SK-N-SH (cell line): Measurements from ENCODE around the gene GBA3. TPM values are rescaled to one million over a fixed set of nuclear protein-coding genes. Genes with fewer than 3 reads are reported as not detected.

Source experiments
- CTCF ChIA-PET: fragments of 300-600, 350-600 bp; formaldehyde crosslinking; extraction: SDS; loops from one replicate; lab custom pipeline; 2021; lab: Yijun Ruan, JAX
- POLR2A ChIA-PET: fragments of 350-600 bp; sonication (Branson Sonifier 250); formaldehyde crosslinking; extraction: SDS; loops from one replicate; lab custom pipeline; 2020; ENCODE audit warnings: antibody characterized with exemption, inconsistent platforms; lab: Yijun Ruan, JAX
- DNase-seq: peaks from one replicate; pipeline ENCODE4 v3.0.0; 2012
- H2AFZ ChIP-seq: fragments of 200-600 bp; sonication (generic); 2 replicates; pipeline ENCODE4 v1.8.1; 2016; ENCODE audit warnings: antibody characterized with exemption, mild to moderate bottlenecking, low read depth
- H3F3A ChIP-seq: fragments of 200-600 bp; sonication (generic); replicated peaks from 2 replicates; pipeline ENCODE3; 2016; ENCODE audit warnings: antibody characterized with exemption, mild to moderate bottlenecking; ENCODE audit not compliant: insufficient read depth
- H3K27ac ChIP-seq, 2 experiments: fragments of 200-500 bp in 1 of 2; fragments of 200-600 bp in 1 of 2; sonication (Bioruptor generic) in 1 of 2; sonication (generic), shearing (Covaris generic) in 1 of 2; 2 replicates each; pipeline versions ENCODE4 v1.5.1 to v1.6.1; 2014 to 2016; ENCODE audit warnings: low read depth in 2 of 2, inconsistent platforms in 1 of 2, low read length in 1 of 2, mild to moderate bottlenecking in 1 of 2, mixed read lengths in 1 of 2
- H3K27me3 ChIP-seq: fragments of 200-600 bp; sonication (generic), shearing (Covaris generic); 2 replicates; pipeline ENCODE4 v1.6.1; 2016; ENCODE audit warnings: mixed run types; ENCODE audit not compliant: insufficient read depth
- H3K36me3 ChIP-seq, 2 experiments: fragments of 200-500 bp in 1 of 2; fragments of 200-600 bp in 1 of 2; sonication (Bioruptor generic) in 1 of 2; sonication (generic) in 1 of 2; replicated peaks in 1 of 2; 2 replicates each; pipeline versions ENCODE3 to v1.5.1; 2014 to 2016; ENCODE audit warnings: low read length in 1 of 2, mild to moderate bottlenecking in 1 of 2; ENCODE audit not compliant: insufficient read depth in 2 of 2, control insufficient read depth in 1 of 2
- H3K4me1 ChIP-seq, 2 experiments: fragments of 200-500 bp in 1 of 2; fragments of 200-600 bp in 1 of 2; sonication (Bioruptor generic) in 1 of 2; sonication (generic), shearing (Covaris generic) in 1 of 2; 2 replicates each; pipeline versions ENCODE4 v1.5.1 to v1.6.1; 2014 to 2016; ENCODE audit warnings: low read depth in 1 of 2, low read length in 1 of 2, mixed run types in 1 of 2; ENCODE audit not compliant: insufficient read depth in 2 of 2, control insufficient read depth in 1 of 2
- H3K4me2 ChIP-seq: fragments of 200-600 bp; sonication (generic), shearing (Covaris generic); 2 replicates; pipeline ENCODE4 v1.6.1; 2017; ENCODE audit warnings: mixed run types
- H3K4me3 ChIP-seq, 2 experiments: fragments of 200-500 bp in 1 of 2; fragments of 200-600 bp in 1 of 2; sonication (Bioruptor generic) in 1 of 2; sonication (generic), shearing (Covaris generic) in 1 of 2; 2 replicates each; pipeline versions ENCODE4 v1.5.1 to v1.8.1; 2014 to 2016; ENCODE audit warnings: low read depth in 2 of 2, inconsistent platforms in 1 of 2, low read length in 1 of 2, mild to moderate bottlenecking in 1 of 2, mixed read lengths in 1 of 2, moderate library complexity in 1 of 2
- H3K79me2 ChIP-seq: fragments of 200-600 bp; sonication (generic); 2 replicates; pipeline ENCODE4 v1.8.1; 2017; ENCODE audit warnings: mild to moderate bottlenecking; ENCODE audit not compliant: insufficient read depth
- H3K9ac ChIP-seq: fragments of 200-600 bp; sonication (generic); 2 replicates; pipeline ENCODE4 v1.6.1; 2017; ENCODE audit warnings: mixed run types
- H3K9me2 ChIP-seq: fragments of 200-600 bp; sonication (generic); 2 replicates; pipeline ENCODE4 v1.6.1; 2017; ENCODE audit warnings: mixed run types
- H3K9me3 ChIP-seq: fragments of 200-600 bp; sonication (generic); 2 replicates; pipeline ENCODE4 v1.6.1; 2017; ENCODE audit warnings: mixed run types, mild to moderate bottlenecking, moderate library complexity
- H4K20me1 ChIP-seq: fragments of 200-600 bp; sonication (generic); 2 replicates; pipeline ENCODE4 v1.6.1; 2017; ENCODE audit warnings: mild to moderate bottlenecking, mixed run types; ENCODE audit not compliant: insufficient read depth
- FOXM1 ChIP-seq: IDR thresholded peaks from 2 replicates; pipeline ENCODE4 v1.4.0; 2012; ENCODE audit warnings: low read depth, mild to moderate bottlenecking
- GABPA ChIP-seq: IDR thresholded peaks from 2 replicates; pipeline ENCODE4 v1.4.0; 2012; ENCODE audit warnings: low read depth, mild to moderate bottlenecking
- GATA2 ChIP-seq: sonication (generic); formaldehyde crosslinking; IDR thresholded peaks from 2 replicates; pipeline ENCODE4 v1.5.0; 2020; ENCODE audit warnings: mild to moderate bottlenecking, missing genetic modification reagents
- JUND ChIP-seq: IDR thresholded peaks from 2 replicates; pipeline ENCODE4 v1.4.0; 2012
- MEF2A ChIP-seq: IDR thresholded peaks from 2 replicates; pipeline ENCODE4 v1.4.0; 2012; ENCODE audit warnings: low read depth, borderline replicate concordance
- POLR2AphosphoS5 ChIP-seq: IDR thresholded peaks from 2 replicates; pipeline ENCODE4 v1.6.1; 2012; ENCODE audit warnings: low read depth, low read length
- RCOR1 ChIP-seq: fragments of 150-350 bp; IDR thresholded peaks from 2 replicates; pipeline ENCODE4 v1.6.1; 2017; ENCODE audit warnings: antibody characterized with exemption, low read length
- RFX5 ChIP-seq: IDR thresholded peaks from 2 replicates; pipeline ENCODE4 v1.6.1; 2012; ENCODE audit warnings: mild to moderate bottlenecking, improper control_type of control experiment, low read length
- SIN3A ChIP-seq: IDR thresholded peaks from 2 replicates; pipeline ENCODE4 v1.6.1; 2012; ENCODE audit warnings: low read depth, mild to moderate bottlenecking, low read length, moderate library complexity, borderline replicate concordance
- SMC3 ChIP-seq: IDR thresholded peaks from 2 replicates; pipeline ENCODE4 v1.6.1; 2012; ENCODE audit warnings: low read depth, low read length, improper control_type of control experiment
- TAF1 ChIP-seq: IDR thresholded peaks from 2 replicates; pipeline ENCODE4 v1.6.1; 2012; ENCODE audit warnings: low read depth, mild to moderate bottlenecking, low read length, moderate library complexity, borderline replicate concordance
- TEAD4 ChIP-seq: IDR thresholded peaks from 2 replicates; pipeline ENCODE4 v1.4.0; 2012; ENCODE audit warnings: mild to moderate bottlenecking, borderline replicate concordance; ENCODE audit not compliant: insufficient read depth
- YY1 ChIP-seq: IDR thresholded peaks from 2 replicates; pipeline ENCODE4 v1.4.0; 2012; ENCODE audit warnings: low read depth, mild to moderate bottlenecking
- WGBS: methylation state at CpG from one replicate; pipeline ENCODE4 v1.1.6; 2017; ENCODE audit warnings: low lambda C conversion rate; 5-methylcytosine and 5-hydroxymethylcytosine counted together
- polyA plus RNA-seq, 3 experiments: library from polyadenylated mRNA; depleted of rRNA; stranded (reverse); fragments of >200 nt; gene quantifications; 2 replicates each; pipeline ENCODE4 v1.2.3, GENCODE V29; 2012
- TF ChIP-seq, protein P1 (sequence below): IDR thresholded peaks from 2 replicates; pipeline ENCODE4; 2012
- TF ChIP-seq, protein P2 (sequence below): IDR thresholded peaks from 2 replicates; pipeline ENCODE4 v1.4.0; 2012; ENCODE audit warnings: low read depth
- TF ChIP-seq, protein P3 (sequence below): IDR thresholded peaks from 2 replicates; pipeline ENCODE4 v1.4.0; 2012; ENCODE audit warnings: low read depth, borderline replicate concordance
- TF ChIP-seq, protein P4 (sequence below): fragments of 150-350 bp; IDR thresholded peaks from 2 replicates; pipeline ENCODE4 v1.6.1; 2017; ENCODE audit warnings: antibody characterized with exemption, low read length, low read depth, borderline replicate concordance

Gene GBA3
- polyA plus RNA-seq, 1 of the 3 experiments (the other 2 are of a cell fraction): not detected

DNA sequence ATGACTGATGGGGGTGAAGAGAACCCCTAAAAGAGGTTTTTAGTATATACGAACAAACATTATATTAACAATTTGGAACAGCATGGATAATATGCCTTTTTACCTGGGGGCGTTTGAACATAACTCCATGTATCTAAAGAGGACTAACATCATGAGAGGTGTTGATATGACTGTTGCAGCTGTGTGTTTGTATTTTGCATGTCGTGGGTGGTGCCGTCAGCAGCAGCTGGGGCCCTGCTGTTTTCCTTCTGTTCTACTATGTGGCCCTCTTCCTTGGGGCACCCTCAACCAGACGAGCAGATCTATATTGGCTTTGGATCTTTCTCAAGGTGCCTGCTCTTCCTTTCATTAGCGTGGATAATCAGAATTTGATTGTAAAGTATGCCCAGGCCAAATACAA, 11.2 kb downstream of the GBA3 start (continued):
- TF ChIP-seq, protein P1, sequence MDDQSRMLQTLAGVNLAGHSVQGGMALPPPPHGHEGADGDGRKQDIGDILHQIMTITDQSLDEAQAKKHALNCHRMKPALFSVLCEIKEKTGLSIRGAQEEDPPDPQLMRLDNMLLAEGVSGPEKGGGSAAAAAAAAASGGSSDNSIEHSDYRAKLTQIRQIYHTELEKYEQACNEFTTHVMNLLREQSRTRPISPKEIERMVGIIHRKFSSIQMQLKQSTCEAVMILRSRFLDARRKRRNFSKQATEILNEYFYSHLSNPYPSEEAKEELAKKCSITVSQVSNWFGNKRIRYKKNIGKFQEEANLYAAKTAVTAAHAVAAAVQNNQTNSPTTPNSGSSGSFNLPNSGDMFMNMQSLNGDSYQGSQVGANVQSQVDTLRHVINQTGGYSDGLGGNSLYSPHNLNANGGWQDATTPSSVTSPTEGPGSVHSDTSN: no peak
- TF ChIP-seq JUND (no peak), TAF1 (no peak)
- TF ChIP-seq, all 33 proteins: peak for 0

DNA sequence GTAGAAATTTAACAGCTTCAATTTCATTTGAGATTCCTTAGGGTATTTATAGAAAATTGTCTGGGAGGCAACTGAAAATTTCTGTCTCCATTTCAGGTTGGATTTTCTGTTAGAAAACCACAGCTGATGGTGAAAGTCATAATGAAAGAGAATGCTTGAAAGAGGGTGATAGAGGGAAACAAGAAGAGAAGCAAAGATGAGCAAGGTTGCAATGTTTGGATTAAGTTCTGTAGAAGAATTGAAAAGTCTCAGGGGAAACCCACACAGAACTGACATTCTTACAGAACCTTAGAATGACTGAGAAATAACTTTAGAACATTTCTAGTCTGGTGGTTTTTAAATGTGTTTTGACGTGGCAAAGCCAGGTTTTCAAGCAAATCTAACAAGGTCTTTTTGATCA, 14.7 kb downstream of the GBA3 start:
- ChIA-PET POLR2A (no interaction called here), CTCF (no interaction called here)
- H3K9me2 ChIP-seq: no peaks in the 10 kb centered on the region
- no peaks in the 10 kb centered on the region for H4K20me1 ChIP-seq
- H3K9ac ChIP-seq: no peak overlapping the region
- H3F3A ChIP-seq: no peaks in the 10 kb centered on the region
- no peak overlapping the region for H2AFZ ChIP-seq
- TF ChIP-seq, protein P2, sequence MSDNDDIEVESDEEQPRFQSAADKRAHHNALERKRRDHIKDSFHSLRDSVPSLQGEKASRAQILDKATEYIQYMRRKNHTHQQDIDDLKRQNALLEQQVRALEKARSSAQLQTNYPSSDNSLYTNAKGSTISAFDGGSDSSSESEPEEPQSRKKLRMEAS: no peak
- no peak for TF ChIP-seq GABPA
- no peak for TF ChIP-seq GATA2 (CRISPR knock-in tag)
- TF ChIP-seq FOXM1: no peak
- TF ChIP-seq RCOR1: no peak
- TF ChIP-seq POLR2AphosphoS5: no peak
- no peak for DNase-seq
- H3K4me3 ChIP-seq: no peak overlapping the region
- H3K4me1 ChIP-seq: no peaks in the 10 kb centered on the region
- no peaks in the 10 kb centered on the region for H3K36me3 ChIP-seq
- H3K9me3 ChIP-seq: no peaks in the 10 kb centered on the region
- H3K4me2 ChIP-seq: no peak overlapping the region
- no peaks in the 10 kb centered on the region for H3K27me3 ChIP-seq
- no peak overlapping the region for H3K27ac ChIP-seq
- H3K79me2 ChIP-seq: no peaks in the 10 kb centered on the region
- 0% methylated on average over 1 of the region's 1 CpG for WGBS

DNA sequence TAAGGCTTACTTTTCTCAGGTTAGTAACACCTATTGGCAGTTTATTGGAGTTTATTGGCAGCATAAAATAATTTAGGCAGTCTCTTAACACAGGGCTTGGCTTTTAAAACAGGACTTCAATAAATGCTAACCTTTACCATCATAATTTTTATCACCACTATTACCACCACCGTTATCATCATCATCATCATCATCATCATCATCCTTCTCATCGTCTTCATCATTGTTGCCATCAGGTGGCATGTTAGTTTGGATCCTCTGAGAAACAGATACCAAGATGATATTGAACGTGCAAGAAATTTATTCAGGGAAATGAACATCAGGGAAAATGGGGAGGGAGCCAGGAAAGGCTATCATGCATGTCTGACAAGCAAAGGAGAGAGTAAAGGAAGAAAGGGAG, 16.2 kb downstream of the GBA3 start:
- WGBS: 1% methylated on average over 3 of the region's 3 CpGs
- Histone ChIP-seq H3K4me1 (no peaks in the 10 kb centered on the region), H3K4me3 (no peak overlapping the region), H3K9ac (no peak overlapping the region), H3K36me3 (no peaks in the 10 kb centered on the region), H2AFZ (no peak overlapping the region), H4K20me1 (no peaks in the 10 kb centered on the region), H3K27ac (no peak overlapping the region), H3K9me2 (no peaks in the 10 kb centered on the region), H3K27me3 (no peaks in the 10 kb centered on the region; the same call in 1 of the 2 replicates), H3K79me2 (no peaks in the 10 kb centered on the region), H3K9me3 (no peaks in the 10 kb centered on the region), H3F3A (no peaks in the 10 kb centered on the region), H3K4me2 (no peak overlapping the region)
- TF ChIP-seq, protein P2: no peak
- ChIA-PET CTCF (no interaction called here), POLR2A (no interaction called here)
- DNase-seq: no peak

DNA sequence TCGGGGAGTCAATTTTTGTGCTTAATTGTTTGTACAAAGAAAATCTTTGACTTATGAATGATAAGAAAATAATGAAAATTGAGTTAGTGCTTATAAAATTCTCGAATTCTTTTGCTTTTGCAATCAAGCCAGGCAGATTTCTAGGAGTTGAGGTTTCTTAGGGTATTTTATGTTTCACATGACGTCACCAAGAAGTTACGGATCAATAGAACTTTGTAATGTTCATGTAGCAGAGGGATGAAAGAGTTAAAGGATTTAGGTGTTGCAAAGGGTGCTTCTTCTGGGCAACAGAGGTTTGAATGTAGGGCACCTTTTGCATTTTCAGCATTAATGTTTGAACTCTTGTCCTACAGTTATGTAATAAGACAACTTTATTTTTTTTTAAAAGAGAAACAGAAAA, 19.4 kb downstream of the GBA3 start:
- POLR2A ChIA-PET: no interaction called here
- Histone ChIP-seq H3K27me3 (peaks cover 4% of the 10 kb centered on the region; the same call in 1 of the 2 replicates), H3F3A (no peaks in the 10 kb centered on the region), H3K4me2 (peak overlapping the region; percentile 11; the same call in 1 of the 2 replicates), H3K9ac (no peak overlapping the region), H3K9me3 (no peaks in the 10 kb centered on the region), H3K9me2 (no peaks in the 10 kb centered on the region), H3K79me2 (no peaks in the 10 kb centered on the region), H3K27ac (no peak overlapping the region), H3K4me3 (no peak overlapping the region), H2AFZ (no peak overlapping the region), H3K36me3 (no peaks in the 10 kb centered on the region), H3K4me1 (no peaks in the 10 kb centered on the region), H4K20me1 (no peaks in the 10 kb centered on the region)
- CTCF ChIA-PET: interaction anchor here (0.6 kb wide), 1 partner anchor 1938 kb away, joined by 3 read pairs; no protein-coding TSS in a partner anchor
- no peak for DNase-seq
- TF ChIP-seq, protein P3, sequence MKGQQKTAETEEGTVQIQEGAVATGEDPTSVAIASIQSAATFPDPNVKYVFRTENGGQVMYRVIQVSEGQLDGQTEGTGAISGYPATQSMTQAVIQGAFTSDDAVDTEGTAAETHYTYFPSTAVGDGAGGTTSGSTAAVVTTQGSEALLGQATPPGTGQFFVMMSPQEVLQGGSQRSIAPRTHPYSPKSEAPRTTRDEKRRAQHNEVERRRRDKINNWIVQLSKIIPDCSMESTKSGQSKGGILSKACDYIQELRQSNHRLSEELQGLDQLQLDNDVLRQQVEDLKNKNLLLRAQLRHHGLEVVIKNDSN: no peak
- no peak for TF ChIP-seq RFX5
- no peak for TF ChIP-seq JUND
- no peak for TF ChIP-seq RCOR1
- TF ChIP-seq TEAD4: no peak
- TF ChIP-seq, protein P4, sequence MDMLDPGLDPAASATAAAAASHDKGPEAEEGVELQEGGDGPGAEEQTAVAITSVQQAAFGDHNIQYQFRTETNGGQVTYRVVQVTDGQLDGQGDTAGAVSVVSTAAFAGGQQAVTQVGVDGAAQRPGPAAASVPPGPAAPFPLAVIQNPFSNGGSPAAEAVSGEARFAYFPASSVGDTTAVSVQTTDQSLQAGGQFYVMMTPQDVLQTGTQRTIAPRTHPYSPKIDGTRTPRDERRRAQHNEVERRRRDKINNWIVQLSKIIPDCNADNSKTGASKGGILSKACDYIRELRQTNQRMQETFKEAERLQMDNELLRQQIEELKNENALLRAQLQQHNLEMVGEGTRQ: no peak
- no peak for TF ChIP-seq GATA2 (CRISPR knock-in tag)
- no peak for TF ChIP-seq SMC3
- TF ChIP-seq YY1: no peak
- no peak for TF ChIP-seq POLR2AphosphoS5
- no peak for TF ChIP-seq MEF2A
- no peak for TF ChIP-seq SIN3A
- WGBS: 32% methylated on average over 4 of the region's 4 CpGs
